Transverse colon (tissue), 4 donors: ENCODE measurements around the gene GRSF1. TPM values are rescaled to one million over a fixed set of nuclear protein-coding genes. Genes with fewer than 3 reads are reported as not detected.

ENCODE experiments used
- DNase-seq: peaks from one replicate; pipeline ENCODE4 v3.0.0-alpha.2; 2019
- H3K27ac ChIP-seq, 4 donors: fragments of 200-600 bp; sonication (generic); 2 replicates each; pipeline ENCODE4 v1.5.1; 2016 to 2018; ENCODE audit warnings: inconsistent platforms in 4 of 4
- H3K27me3 ChIP-seq: fragments of 200-600 bp; sonication (generic); 2 replicates; pipeline ENCODE4 v1.5.1; 2017; ENCODE audit warnings: inconsistent platforms
- H3K36me3 ChIP-seq, 4 donors: fragments of 200-600 bp; sonication (generic); 2 replicates each; pipeline ENCODE4 v1.5.1; 2017 to 2019; ENCODE audit warnings: inconsistent platforms in 4 of 4
- H3K4me1 ChIP-seq, 4 donors: fragments of 200-600 bp; sonication (generic); 2 replicates each; pipeline ENCODE4 v1.5.1; 2017 to 2020; ENCODE audit warnings: inconsistent platforms in 4 of 4
- H3K4me3 ChIP-seq, 4 donors: fragments of 200-600 bp; sonication (generic); 1 replicate in 1 of 4; 2 replicates in 3 of 4; pipeline versions ENCODE4 v1.5.1 to v1.6.1; 2017 to 2019; ENCODE audit warnings: inconsistent platforms in 4 of 4
- H3K9me3 ChIP-seq, 2 donors: fragments of 200-600 bp; sonication (generic); 2 replicates each; pipeline ENCODE4 v1.5.1; 2017 to 2019; ENCODE audit warnings: inconsistent platforms in 2 of 2
- CTCF ChIP-seq, 5 experiments: fragments of 200-600 bp in 3 of 5; fragments of 450-650 bp in 2 of 5; sonication (generic) in 3 of 5; IDR thresholded peaks; 1 replicate in 2 of 5; 2 replicates in 3 of 5; pipeline ENCODE4 v1.5.1; 2016 to 2017; ENCODE audit warnings: antibody characterized with exemption in 5 of 5, inconsistent platforms in 3 of 5, mild to moderate bottlenecking in 2 of 5, moderate library complexity in 1 of 5
- EP300 ChIP-seq: sonication (generic); formaldehyde crosslinking; IDR thresholded peaks from one replicate; pipeline ENCODE4 v1.6.1; 2017; ENCODE audit warnings: antibody characterized with exemption, low read depth
- POLR2A ChIP-seq: fragments of 450-650 bp; IDR thresholded peaks from one replicate; pipeline ENCODE4 v1.6.1; 2016; ENCODE audit warnings: antibody characterized with exemption, mild to moderate bottlenecking, moderate library complexity
- POLR2AphosphoS5 ChIP-seq, 3 donors: sonication (generic); formaldehyde crosslinking; IDR thresholded peaks; one replicate each; pipeline ENCODE4 v1.6.1; 2016; ENCODE audit warnings: antibody characterized with exemption in 3 of 3
- WGBS, 2 donors: methylation state at CpG; one replicate each; pipeline ENCODE4 v1.1.5; 2018; ENCODE audit warnings: low coverage in 1 of 2; 5-methylcytosine and 5-hydroxymethylcytosine counted together
- in situ Hi-C, 4 donors: fragments of 200-750 bp; cut with MboI; loops; one replicate each; pipeline versions ENCODE4 v1.15.0 to v1.15.1; 2017; ENCODE audit warnings: low sequenced_read_pairs in 3 of 4, low pct_ligation_motif_present in 1 of 4, low pct_unique_long_range_greater_than_20kb in 1 of 4
- intact Hi-C: fragments of 100-400 bp; cut with DNase I; formaldehyde crosslinking; loops from one replicate; pipeline ENCODE4 v1.15.1; 2023; ENCODE audit warnings: low total_unique reads
- total RNA-seq, 4 donors: library from RNA; depleted of rRNA; stranded (reverse); fragments of >200 nt; gene quantifications; one replicate each; pipeline ENCODE4 v1.1.0, GENCODE V29; 2016

Gene GRSF1
- 10 to 100 TPM; 42.6 to 63.2 (median 60.8) TPM for total RNA-seq

DNA sequence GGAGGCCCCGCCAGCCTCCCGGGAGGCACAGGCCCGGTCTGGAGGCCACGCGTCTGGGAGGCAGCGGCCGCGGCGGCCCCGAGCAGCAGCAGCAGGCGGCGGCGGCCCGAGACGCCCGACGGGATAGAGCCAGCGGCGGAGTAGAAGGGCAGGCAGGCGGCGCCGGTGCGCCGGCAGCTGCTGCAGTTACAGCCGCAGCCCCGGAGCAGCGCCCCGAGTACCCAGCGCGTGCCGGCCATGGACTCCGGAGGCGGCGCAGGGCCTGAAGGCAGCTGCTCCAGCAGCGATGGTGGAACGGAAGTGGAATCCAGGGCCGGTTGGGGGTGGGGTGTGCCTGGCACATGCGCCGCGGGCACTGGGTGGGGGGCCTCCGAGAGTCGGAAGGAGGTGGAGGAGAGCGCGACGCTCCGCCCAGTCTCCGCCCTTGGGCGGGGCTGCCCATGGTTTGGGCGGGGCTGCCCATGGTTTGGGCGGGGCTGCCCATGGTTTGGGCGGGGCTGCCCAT lies at the start of gene GRSF1:
GRSF1 (minus strand) TSS at position 302 of the 505 bp plus-strand sequence; CDS start at position 239, 63 bp downstream.
- 1% methylated on average over 18 of the region's 51 CpGs; no CpG with 5 or more reads in 1 of the 2 donors for WGBS, 2 donors
- Histone ChIP-seq H3K4me3 (peak within 1 kb of the TSS; percentile 82 to 98 (median 90)), H3K36me3 (peaks cover 0 to 5% (median 2%) of the 10 kb centered on the region in 4 donors), H3K4me1 (peaks cover 4 to 26% (median 8%) of the 10 kb centered on the region in 4 donors), H3K27me3 (no peaks in the 10 kb centered on the region), H3K9me3 (no peaks in the 10 kb centered on the region), H3K27ac (peak within 1 kb of the TSS; percentile 95 to 99 (median 98))
- DNase-seq: peak; percentile 96
- in situ Hi-C loops: loop anchor here in 1 of 4 donors (25.0 kb wide), 1 partner anchor 173 kb away; no protein-coding TSS in a partner anchor
- no peak for TF ChIP-seq EP300
- peak; percentile 84 to 90 (median 87) for TF ChIP-seq POLR2AphosphoS5 (IDR thresholded peaks at IDR 0.05)
- TF ChIP-seq POLR2A: peak; percentile 80
- TF ChIP-seq CTCF (IDR thresholded peaks at IDR 0.05): no peak
- intact Hi-C loops: loop anchor here (5.0 kb wide), 1 partner anchor 1728 kb away; the partner anchor contains the start of gene ADAMTS3

DNA sequence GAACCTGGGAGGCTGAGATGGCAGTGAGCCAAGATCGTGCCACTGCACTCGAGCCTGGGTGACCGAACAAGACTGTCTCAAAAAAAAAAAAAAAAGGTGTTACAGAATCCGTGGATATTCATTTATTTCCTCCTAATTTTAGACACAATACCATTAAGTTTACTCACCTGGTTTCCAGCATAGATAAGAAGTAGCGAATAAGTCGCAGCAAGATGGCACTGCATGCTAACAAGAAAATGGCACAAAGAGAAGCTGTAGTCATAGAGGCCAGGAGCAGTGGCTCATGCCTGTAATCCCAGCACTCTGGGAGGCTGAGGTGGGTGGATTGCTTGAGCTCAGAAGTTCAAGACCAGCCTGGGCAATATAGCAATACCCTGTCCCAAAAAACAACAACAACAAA lies 45.5 kb upstream of the GRSF1 start:
- DNase-seq: no peak
- H3K4me3 ChIP-seq: no peak overlapping the region
- H3K27me3 ChIP-seq: no peaks in the 10 kb centered on the region
- H3K36me3 ChIP-seq: no peaks in the 10 kb centered on the region
- H3K9me3 ChIP-seq: no peaks in the 10 kb centered on the region
- intact Hi-C loops (no loop called here), in situ Hi-C loops (no loop called here)
- H3K4me1 ChIP-seq: no peaks in the 10 kb centered on the region
- TF ChIP-seq EP300 (no peak), POLR2A (no peak), CTCF (IDR thresholded peaks at IDR 0.05) (no peak), POLR2AphosphoS5 (IDR thresholded peaks at IDR 0.05) (no peak)
- WGBS, 2 donors: 66 to 67% methylated on average over 4 to 6 of the region's 6 CpGs
- H3K27ac ChIP-seq: no peak overlapping the region

DNA sequence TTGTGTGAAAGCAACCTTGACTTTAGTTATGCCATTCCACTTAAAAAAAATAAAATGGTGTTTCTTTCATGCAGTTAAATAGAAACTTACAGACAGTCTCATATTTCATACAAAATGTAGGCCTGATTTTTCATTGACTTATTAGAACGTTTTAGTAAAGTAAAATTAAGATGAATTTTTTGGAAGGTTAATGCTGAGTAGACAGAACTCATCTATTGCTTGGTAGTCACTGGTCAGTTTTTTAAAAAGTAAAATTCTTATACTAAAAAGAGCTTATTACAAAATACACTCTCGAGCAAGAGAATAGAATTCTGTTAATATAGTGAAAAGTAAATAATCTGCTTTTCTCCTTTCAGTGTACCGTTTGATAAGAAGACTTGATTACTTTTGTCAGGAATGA lies 41.0 kb upstream of the GRSF1 start:
- in situ Hi-C loops: no loop called here
- H3K27ac ChIP-seq: no peak overlapping the region
- no peaks in the 10 kb centered on the region for H3K27me3 ChIP-seq
- intact Hi-C loops: no loop called here
- no peaks in the 10 kb centered on the region for H3K36me3 ChIP-seq
- no peaks in the 10 kb centered on the region for H3K4me1 ChIP-seq
- 75 to 79% methylated on average over 3 of the region's 3 CpGs for WGBS, 2 donors
- no peak overlapping the region for H3K4me3 ChIP-seq
- DNase-seq: no peak
- no peak for TF ChIP-seq CTCF (IDR thresholded peaks at IDR 0.05)
- TF ChIP-seq POLR2A: no peak
- TF ChIP-seq EP300: no peak
- TF ChIP-seq POLR2AphosphoS5 (IDR thresholded peaks at IDR 0.05): no peak
- H3K9me3 ChIP-seq: no peaks in the 10 kb centered on the region

- H3K9me3 ChIP-seq: no peaks in the 10 kb centered on the region
- DNase-seq: no peak
- no peaks in the 10 kb centered on the region for H3K27me3 ChIP-seq
- in situ Hi-C loops (no loop called here), intact Hi-C loops (no loop called here)
- H3K27ac ChIP-seq: no peak overlapping the region
- H3K4me3 ChIP-seq: no peak overlapping the region
- H3K4me1 ChIP-seq: no peaks in the 10 kb centered on the region
- WGBS, 2 donors: 74 to 79% methylated on average over 2 to 3 of the region's 3 CpGs
- TF ChIP-seq EP300 (no peak), POLR2AphosphoS5 (IDR thresholded peaks at IDR 0.05) (no peak), POLR2A (no peak), CTCF (IDR thresholded peaks at IDR 0.05) (no peak)
- no peaks in the 10 kb centered on the region for H3K36me3 ChIP-seq
These were observed 37.9 kb upstream of the GRSF1 start for GRCh38 chr4:70877556-70877955.
